ENCODE results near the gene NMNAT2. TPM values are rescaled to one million over a fixed set of nuclear protein-coding genes. Genes with fewer than 3 reads are reported as not detected.

The NMNAT2 gene
- total and polyA plus RNA-seq, 2 of the 4 experiments (the other 2 are of a cell fraction): 0.36 to 2.4 TPM

GRCh38 chr1:183270541-183271141 is 147.5 kb downstream of the NMNAT2 start:
- Histone ChIP-seq H3K14ac (replicated peaks; ENCODE audit: low read depth, low read length) (peak overlapping the region; percentile 99), H3K9me1 (ENCODE audit: insufficient read depth, low read length) (peaks cover 26% of the 10 kb centered on the region), H3K18ac (ENCODE audit: low read depth, low read length) (peak overlapping the region; percentile 98), H4K91ac (ENCODE audit: insufficient read depth, low read depth, low read length) (peak overlapping the region; percentile 100), H3K4me3 (ENCODE audit: insufficient read depth, low read depth, low read length) (no peak overlapping the region), H2BK5ac (ENCODE audit: low read depth, low read length, poor library complexity, severe bottlenecking) (peak overlapping the region; percentile 99), H2AK9ac (replicated peaks; ENCODE audit: low read depth, low read length, poor library complexity) (peak overlapping the region; percentile 59), H2BK120ac (ENCODE audit: low read depth, low read length) (peak overlapping the region; percentile 100), H3K56ac (ENCODE audit: extremely low read depth, insufficient read depth, low read length) (peak overlapping the region; percentile 95), H3K4me2 (ENCODE audit: low read depth, low read length) (peak overlapping the region; percentile 73), H3K9me3 (ENCODE audit: control insufficient read depth, insufficient read depth, low read length) (no peaks in the 10 kb centered on the region), H3K27me3 (ENCODE audit: control insufficient read depth, insufficient read depth, low read length) (no peaks in the 10 kb centered on the region), H3K4me1 (ENCODE audit: control insufficient read depth, insufficient read depth, low read length) (peaks cover 26% of the 10 kb centered on the region), H4K20me1 (ENCODE audit: insufficient read depth, low read length) (no peaks in the 10 kb centered on the region), H2AFZ (replicated peaks; ENCODE audit: low read length, poor library complexity) (peak overlapping the region; percentile 78), H3K9ac (ENCODE audit: low read depth, low read length) (peak overlapping the region; percentile 58), H2BK15ac (ENCODE audit: low read depth, low read length) (peak overlapping the region; percentile 99), H4K5ac (ENCODE audit: low read depth, low read length) (peak overlapping the region; percentile 97), H2AK5ac (ENCODE audit: low read depth, low read length) (peak overlapping the region; percentile 95), H3K79me1 (ENCODE audit: low read depth in 1 of 2, low read length in 2 of 2) (peaks cover 0 to 21% of the 10 kb centered on the region in 2 experiments; a peak in 1 of 4 replicates), H3K27ac (ENCODE audit: insufficient read depth, low read length) (peak overlapping the region; percentile 96), H3K4ac (ENCODE audit: low read depth, low read length) (peak overlapping the region; percentile 100), H4K8ac (ENCODE audit: low read depth in 2 of 2, low read length in 2 of 2) (peak overlapping the region; percentile 88 to 90), H2BK20ac (ENCODE audit: low read depth, low read length) (peak overlapping the region; percentile 100), H3K36me3 (ENCODE audit: control insufficient read depth, insufficient read depth, low read length) (no peaks in the 10 kb centered on the region), H3K23ac (ENCODE audit: low read depth, low read length) (peak overlapping the region; percentile 100)
- WGBS, 2 experiments (ENCODE audit: extremely low coverage in 2 of 2, insufficient read length in 1 of 2): 0% methylated on average over 1 of the region's 5 CpGs; no CpG with 5 or more reads in 1 of the 2 experiments
- ChIA-PET CTCF (interaction anchor here (1.0 to 1.3 kb wide), 2 partner anchors 23 to 36 kb away, joined by 4 to 5 read pairs; no protein-coding TSS in a partner anchor), POLR2A (ENCODE audit: unreplicated experiment) (interaction anchor here (1.0 kb wide), 1 partner anchor 36 kb away, joined by 3 read pairs; no protein-coding TSS in a partner anchor)
- dilution Hi-C loops (cut with HindIII; ENCODE audit: low sequenced_read_pairs, unreplicated experiment) (no loop called here), intact Hi-C loops (cut with micrococcal nuclease) (loop anchor here (2.0 kb wide), 1 partner anchor 36 kb away; no protein-coding TSS in a partner anchor), in situ Hi-C loops (cut with MboI; ENCODE audit: low sequenced_read_pairs) (no loop called here)
- TF ChIP-seq CTCF (conservative IDR thresholded peaks at IDR 0.05; ENCODE audit: low read depth, low read length): no peak
- TF ChIP-seq FOS (IDR thresholded peaks at IDR 0.05; ENCODE audit: low read depth, low read length): 0 out of 2 replicates have a peak, but pooled peaks have one; percentile 1
- DNase-seq (peak; percentile 96), ATAC-seq (ENCODE audit: low read depth) (peak; percentile 66)
- BruUV-seq (replicated peaks): no TSS peak

All from IMR-90 (cell line).